Cardiac atrium fibroblast (primary cell): Measurements from ENCODE around the gene ARL16. TPM values are rescaled to one million over a fixed set of nuclear protein-coding genes. Genes with fewer than 3 reads are reported as not detected.

ENCODE experiments used
- total RNA-seq: library from RNA; depleted of rRNA; stranded (reverse); fragments of >200 nt; gene quantifications from 2 replicates; pipeline ENCODE4 v1.2.3, GENCODE V29; 2015

Gene ARL16, protein sequence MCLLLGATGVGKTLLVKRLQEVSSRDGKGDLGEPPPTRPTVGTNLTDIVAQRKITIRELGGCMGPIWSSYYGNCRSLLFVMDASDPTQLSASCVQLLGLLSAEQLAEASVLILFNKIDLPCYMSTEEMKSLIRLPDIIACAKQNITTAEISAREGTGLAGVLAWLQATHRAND
- total RNA-seq, result 41.5 and 45.0 TPM in 2 replicates

DNA sequence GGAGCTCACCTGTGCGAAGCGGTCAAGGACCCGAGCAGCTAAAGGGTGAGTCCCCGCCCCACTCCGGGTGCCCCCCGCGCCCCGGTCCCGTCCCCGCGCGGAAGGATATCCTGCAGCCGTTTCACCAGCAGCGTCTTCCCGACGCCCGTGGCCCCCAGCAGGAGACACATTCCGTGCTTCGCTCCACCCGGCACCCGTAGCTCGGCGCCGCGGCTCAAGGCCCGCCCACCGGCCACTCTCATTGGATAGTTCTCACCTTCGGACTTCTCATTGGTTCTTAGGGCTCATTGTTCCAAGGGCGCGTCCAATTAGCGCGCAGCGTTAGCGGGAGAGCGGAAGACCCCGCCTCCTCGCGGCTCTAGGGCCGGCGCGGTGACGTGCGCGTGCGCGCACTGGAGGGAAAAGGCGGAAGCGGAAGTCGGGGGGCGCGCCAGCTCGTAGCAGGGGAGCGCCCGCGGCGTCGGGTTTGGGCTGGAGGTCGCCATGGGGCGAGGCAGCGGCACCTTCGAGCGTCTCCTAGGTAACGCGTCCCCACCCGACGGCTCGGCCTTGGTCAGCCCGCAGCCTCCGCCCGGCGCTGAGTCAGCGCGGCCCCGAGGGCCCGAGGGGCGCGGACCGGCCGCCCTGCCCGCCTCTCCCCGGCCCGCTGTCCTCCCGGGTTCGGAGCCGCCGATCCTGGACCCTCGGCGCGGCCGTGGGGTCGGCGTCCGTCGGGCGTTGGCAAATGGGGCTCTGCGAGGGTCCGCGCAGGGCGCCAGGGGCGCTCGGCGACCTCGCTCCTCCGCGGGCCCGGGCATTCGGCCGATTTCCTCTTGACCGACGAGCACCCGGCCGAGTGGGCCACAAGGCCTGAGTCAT lies at the start of gene ARL16, which contains the start of gene HGS:
Gene ARL16, minus strand, starts transcription at position 214 of the 858 bp plus-strand sequence. Its CDS starts 44 bp downstream, at position 170.
Gene HGS, plus strand, starts transcription at position 428 of the 858 bp plus-strand sequence. Its CDS starts 56 bp downstream, at position 484.

DNA sequence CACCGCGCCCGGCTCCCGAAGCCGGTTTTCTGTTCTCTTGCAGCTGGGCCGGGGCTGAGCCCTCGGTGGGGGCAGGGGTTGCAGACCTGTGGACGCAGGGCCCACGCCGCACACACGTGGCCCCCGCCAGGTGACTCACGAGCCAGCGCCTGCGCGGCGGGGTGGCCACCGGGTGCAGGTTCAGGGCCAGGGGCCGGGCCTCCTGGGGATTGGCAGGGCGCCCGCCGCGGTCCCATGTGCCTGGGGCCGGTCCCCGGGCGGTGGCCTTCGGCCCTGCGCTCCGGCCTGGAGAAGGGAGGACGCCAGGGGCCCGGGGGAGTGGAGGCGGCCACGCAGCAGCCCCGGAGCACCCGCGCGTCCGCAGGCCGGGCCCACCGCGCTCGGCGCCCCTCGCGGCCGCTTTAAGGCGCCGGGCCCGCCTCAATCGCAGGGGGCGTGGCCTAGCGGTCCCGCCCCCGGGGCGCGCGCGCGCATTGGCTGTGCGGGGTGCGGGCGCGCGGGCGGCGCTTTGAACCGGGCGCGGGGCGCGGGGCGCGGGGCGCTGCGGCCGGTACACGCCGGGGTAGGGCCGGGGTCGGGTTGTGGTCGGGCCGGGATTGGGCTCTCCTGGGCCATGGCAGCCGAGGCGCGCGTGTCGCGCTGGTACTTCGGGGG lies 28.3 kb upstream of the ARL16 start, which contains the start of gene SLC25A10:
Gene SLC25A10, plus strand, starts transcription at position 471 of the 654 bp plus-strand sequence. Its CDS starts 143 bp downstream, at position 614.

DNA sequence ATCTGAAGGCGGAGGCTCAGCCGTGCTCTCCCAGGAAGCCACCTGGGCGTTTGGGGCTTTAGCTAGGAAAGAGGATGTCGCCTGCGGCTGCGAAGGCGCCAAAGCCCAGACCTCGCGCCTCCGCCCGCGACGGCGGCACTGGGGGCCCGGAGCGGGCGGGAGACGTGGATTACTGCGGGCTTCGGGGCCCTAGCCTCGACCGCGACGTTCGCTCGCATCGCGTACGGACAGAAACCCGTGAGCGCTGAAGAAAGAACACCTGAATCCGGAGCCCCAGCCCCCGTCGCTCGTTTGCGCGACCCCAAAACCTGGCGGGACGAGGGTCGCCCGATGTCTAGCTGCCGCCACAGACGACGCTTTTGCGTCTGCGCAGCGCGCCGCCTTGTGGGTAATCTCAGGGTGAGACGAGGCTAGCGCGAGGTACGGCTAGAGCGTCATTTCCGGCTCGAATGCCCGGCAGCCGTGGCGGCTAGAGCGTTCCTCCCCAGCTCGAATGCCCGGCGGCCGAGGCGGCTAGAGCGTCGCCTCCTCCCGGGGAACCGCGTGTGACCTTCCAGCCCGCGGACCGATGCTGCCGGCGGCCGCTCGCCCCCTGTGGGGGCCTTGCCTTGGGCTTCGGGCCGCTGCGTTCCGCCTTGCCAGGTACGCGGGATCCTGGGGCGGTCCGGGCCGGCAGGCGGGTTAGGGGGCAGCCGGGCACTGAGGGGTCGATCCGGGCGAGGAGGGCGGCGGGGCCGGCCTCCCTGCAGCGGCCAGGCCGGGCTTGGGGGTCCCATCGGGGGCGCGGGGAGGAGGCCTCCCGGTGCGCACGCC lies 19.5 kb upstream of the ARL16 start, which contains the start of gene MRPL12:
Gene MRPL12, plus strand, starts transcription at position 434 of the 813 bp plus-strand sequence. Its CDS starts 135 bp downstream, at position 569.

DNA sequence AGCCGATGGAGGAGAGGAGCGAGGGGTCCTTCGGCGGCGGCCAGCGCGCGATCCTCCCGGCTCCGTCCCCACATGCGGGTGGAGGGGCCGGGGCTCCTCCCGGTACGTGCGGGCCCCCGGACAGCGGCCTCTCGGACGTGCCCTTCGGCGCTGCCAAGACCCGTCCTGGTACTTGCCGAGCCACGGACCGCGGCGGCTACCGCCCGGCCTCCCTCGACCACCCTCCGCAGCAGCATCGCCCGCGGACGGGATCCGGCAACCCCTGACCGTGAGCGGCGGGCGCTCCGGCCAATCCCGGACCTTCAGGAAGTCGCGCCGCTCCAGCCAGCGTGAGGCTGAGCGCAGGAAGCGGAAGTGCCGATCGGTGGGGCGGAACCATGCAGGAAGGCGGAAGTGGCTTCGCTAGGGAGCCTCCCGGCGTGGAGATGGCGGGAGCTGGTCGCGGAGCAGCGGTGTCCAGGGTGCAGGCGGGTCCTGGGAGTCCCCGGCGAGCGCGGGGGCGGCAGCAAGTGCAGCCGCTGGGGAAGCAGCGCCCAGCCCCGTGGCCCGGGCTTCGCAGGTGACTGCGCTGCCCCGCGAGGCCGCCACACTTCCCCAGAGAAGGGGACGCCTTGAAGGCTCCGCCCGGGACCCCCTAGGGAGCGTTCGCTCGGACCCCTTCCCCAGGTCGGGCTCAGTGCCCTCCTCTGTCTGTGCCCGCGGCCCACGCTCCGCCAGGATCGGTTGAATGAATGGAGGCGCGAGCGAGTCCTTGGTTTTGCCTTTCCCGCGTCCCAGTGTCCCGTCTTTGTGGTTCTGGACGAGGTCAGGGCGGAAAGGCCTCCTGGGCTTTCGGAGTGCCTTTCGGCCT lies 17.0 kb downstream of the ARL16 start, which contains the start of the genes CCDC137 and OXLD1:
Gene CCDC137, plus strand, starts transcription at position 396 of the 850 bp plus-strand sequence. Its CDS starts 30 bp downstream, at position 426.
Gene OXLD1, minus strand, starts transcription at position 264 of the 850 bp plus-strand sequence. Its CDS starts 28 bp downstream, at position 236.

DNA sequence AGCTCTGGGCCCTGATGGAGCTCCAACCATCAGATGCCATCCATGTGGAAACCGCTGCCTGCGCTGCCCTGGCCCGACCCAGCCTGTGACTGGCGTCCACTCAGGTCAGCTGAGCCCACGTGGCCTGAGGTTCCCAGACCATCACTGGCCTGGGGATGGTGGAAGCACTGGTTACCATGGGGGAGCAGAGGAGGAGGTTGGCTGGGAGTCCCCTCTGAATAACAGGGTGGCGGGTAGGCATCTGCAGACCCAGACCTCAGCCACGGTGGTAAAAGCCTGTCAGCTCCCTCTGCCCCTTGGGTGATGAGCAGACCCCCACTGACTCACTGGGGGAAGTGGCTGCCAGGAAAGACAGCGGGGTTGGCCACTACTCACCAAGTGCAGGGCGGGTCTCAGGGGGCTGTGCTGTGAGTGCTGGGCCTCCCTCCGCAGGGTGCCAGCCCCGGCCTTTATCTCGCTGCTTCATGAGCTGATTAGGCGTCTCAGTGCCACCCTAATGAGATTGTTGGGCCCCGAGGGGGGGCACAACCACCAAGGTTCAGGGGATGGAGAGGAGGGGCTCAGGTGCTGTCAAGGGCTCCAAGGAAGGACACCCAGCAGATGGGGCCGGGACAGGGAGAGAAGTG lies 27.4 kb downstream of the ARL16 start, which contains the start of gene PDE6G:
Gene PDE6G, minus strand, starts transcription at position 425 of the 626 bp plus-strand sequence. CDS start 3,237 bp downstream, outside the sequence.

DNA sequence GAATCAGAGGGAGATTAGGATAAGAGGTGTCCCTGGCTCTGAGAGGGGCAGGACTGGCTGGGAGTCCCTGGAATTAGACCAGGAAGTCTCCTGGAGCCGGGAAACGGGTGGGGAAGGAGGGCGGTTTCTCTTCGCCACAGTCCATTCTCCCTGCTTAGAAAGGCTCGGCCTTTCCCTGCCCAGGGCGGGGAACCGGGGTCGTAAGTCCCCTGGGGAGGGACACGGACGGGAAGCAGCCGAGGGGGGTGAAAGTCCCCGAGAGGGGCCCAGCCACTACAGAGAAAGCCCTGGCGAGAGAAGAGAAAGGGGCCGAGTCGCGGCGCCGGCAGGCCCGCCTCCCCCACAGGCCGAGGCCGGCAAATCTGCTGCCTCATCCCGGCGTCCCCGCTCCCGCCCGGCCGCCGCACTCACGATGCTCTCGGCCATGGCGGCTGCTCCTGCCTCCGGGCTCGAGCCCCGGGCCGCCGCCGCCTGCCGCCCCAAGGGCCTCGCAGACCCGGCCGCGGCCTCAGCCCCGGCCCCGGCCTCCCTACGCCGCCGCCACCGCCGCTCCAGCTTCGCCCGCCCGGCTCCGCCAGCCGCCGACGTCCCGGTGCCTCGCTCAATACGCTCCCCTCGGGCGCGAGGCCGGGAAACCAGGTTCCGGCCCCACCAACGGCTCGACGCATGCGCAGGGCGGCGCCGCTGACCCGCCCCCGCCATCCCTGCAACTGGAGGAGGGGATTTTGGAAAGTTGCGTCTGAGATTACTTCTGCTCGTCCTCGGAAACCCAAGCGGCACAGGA lies 46.9 kb downstream of the ARL16 start, which contains the start of the genes NPLOC4 and TSPAN10:
Gene NPLOC4, minus strand, starts transcription at position 608 of the 784 bp plus-strand sequence. Its CDS starts 182 bp downstream, at position 426.
Gene TSPAN10, plus strand, starts transcription at position 692 of the 784 bp plus-strand sequence. CDS start 5,217 bp downstream, outside the sequence.

Other genes starting within 250 kb of the ARL16 start
- 7,251 and 10,875 TPM in 2 replicates for gene ACTG1, start 171.0 kb downstream of the ARL16 start, total RNA-seq
- gene FSCN2, start 155.4 kb downstream of the ARL16 start, total RNA-seq, result 1.6 TPM in 1 of 2 replicates, not detected in the other
- gene FAAP100, start 131.4 kb downstream of the ARL16 start, total RNA-seq, result 25.3 and 34.7 TPM in 2 replicates
- gene NPLOC4, start 46.7 kb downstream of the ARL16 start, total RNA-seq, result 47.5 and 50.4 TPM in 2 replicates
- 0.49 and 0.72 TPM in 2 replicates for gene TSPAN10, start 46.6 kb downstream of the ARL16 start, total RNA-seq
- gene PDE6G, start 27.3 kb downstream of the ARL16 start, total RNA-seq, result not detected in 2 replicates
- 52.0 and 55.6 TPM in 2 replicates for gene OXLD1, start 17.2 kb downstream of the ARL16 start, total RNA-seq
- 10.9 and 30.5 TPM in 2 replicates for gene CCDC137, start 17.1 kb downstream of the ARL16 start, total RNA-seq
- gene HGS, start 214 bp upstream of the ARL16 start, total RNA-seq, result 74.9 and 84.9 TPM in 2 replicates
- gene MRPL12, start 19.6 kb upstream of the ARL16 start, total RNA-seq, result 45.7 and 65.5 TPM in 2 replicates
- gene SLC25A10, start 28.5 kb upstream of the ARL16 start, total RNA-seq, result 11.8 and 12.3 TPM in 2 replicates
- gene GCGR, start 120.4 kb upstream of the ARL16 start, total RNA-seq, result not detected in 2 replicates
- gene MCRIP1, start 149.5 kb upstream of the ARL16 start, total RNA-seq, result 79.1 and 107 TPM in 2 replicates
- gene PPP1R27, start 151.3 kb upstream of the ARL16 start, total RNA-seq, result not detected in 2 replicates
- 3,334 and 3,459 TPM in 2 replicates for gene P4HB, start 176.7 kb upstream of the ARL16 start, total RNA-seq
- gene ARHGDIA, start 187.5 kb upstream of the ARL16 start, total RNA-seq, result 303 and 339 TPM in 2 replicates
- gene ALYREF, start 207.8 kb upstream of the ARL16 start, total RNA-seq, result 55.6 and 108 TPM in 2 replicates
- gene ANAPC11, start 207.9 kb upstream of the ARL16 start, total RNA-seq, result 195 and 225 TPM in 2 replicates
- gene NPB, start 218.4 kb upstream of the ARL16 start, total RNA-seq, result 6.6 TPM in 1 of 2 replicates, not detected in the other
- 28.3 and 50.5 TPM in 2 replicates for gene PCYT2, start 227.6 kb upstream of the ARL16 start, total RNA-seq
- gene SIRT7, start 234.4 kb upstream of the ARL16 start, total RNA-seq, result 13.1 and 14.3 TPM in 2 replicates
- gene MAFG, start 243.9 kb upstream of the ARL16 start, total RNA-seq, result 12.8 and 18.1 TPM in 2 replicates